SH-SY5Y (cell line): Measurements from ENCODE around the gene DIP2C.

ENCODE experiments used
- GATA2 ChIP-seq: IDR thresholded peaks from 2 replicates; pipeline ENCODE4 v1.6.1; 2011; ENCODE audit warnings: mild to moderate bottlenecking, low read depth, low read length
- GATA3 ChIP-seq: IDR thresholded peaks from 2 replicates; pipeline ENCODE4 v1.6.1; 2011; ENCODE audit warnings: low read depth, mild to moderate bottlenecking, low read length, moderate library complexity

DNA sequence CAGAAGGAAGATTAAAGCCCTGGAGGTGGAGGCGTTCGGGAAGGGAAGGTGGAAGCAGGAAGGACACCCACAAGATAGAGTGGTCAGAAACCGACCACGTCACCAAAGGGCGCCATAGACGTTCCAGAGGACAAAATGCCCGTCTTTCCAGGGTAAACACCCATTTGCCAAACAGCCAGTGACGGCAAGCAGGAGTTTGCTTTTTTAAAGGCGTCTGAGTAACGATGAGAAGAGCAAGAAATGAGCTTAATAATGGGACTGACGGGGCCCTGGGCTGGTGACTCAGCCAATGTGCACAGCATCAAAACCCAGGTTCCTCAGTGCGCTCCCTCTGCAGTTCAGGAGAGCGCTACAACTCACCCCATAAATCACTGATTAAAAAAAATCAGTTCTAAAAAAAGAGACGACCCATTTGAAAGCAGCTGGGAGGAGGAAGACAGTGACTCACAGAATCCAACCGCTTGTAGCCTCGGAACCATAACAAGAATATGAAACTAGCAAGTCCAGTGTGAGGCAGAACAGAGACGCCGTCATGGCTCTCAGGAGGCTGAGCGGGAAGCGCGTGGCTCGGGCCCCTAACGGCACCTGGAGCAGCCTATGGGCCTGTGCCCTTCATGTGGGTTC, 5.9 kb downstream of the DIP2C start:
- TF ChIP-seq GATA2 (no peak), GATA3 (no peak)
